ENCODE results near the gene SYCP2L. TPM values are rescaled to one million over a fixed set of nuclear protein-coding genes. Genes with fewer than 3 reads are reported as not detected.

Gene SYCP2L
- total and polyA plus RNA-seq, 2 donors (not counting 1 experiment from before 2014, with no cell fraction given) = under 0.01 TPM; not detected in 1

- Histone ChIP-seq H3K4me3 (replicated peaks in 1 of 4; ENCODE audit: control extremely low read depth in 1 of 4, insufficient read depth in 1 of 4, low read depth in 3 of 4, low read length in 4 of 4) (no peak overlapping the region), H3K79me2 (ENCODE audit: control insufficient read depth, insufficient read depth, low read length) (no peaks in the 10 kb centered on the region), H3K27me3 (ENCODE audit: control insufficient read depth, insufficient read depth, low read length) (peaks cover 5% of the 10 kb centered on the region), H3K36me3 (ENCODE audit: control insufficient read depth, insufficient read depth, low read length) (no peaks in the 10 kb centered on the region), H3K27ac (ENCODE audit: insufficient read depth, low read length) (no peak overlapping the region), H3K9me3 (ENCODE audit: control insufficient read depth, insufficient read depth, low read depth, low read length) (no peaks in the 10 kb centered on the region), H3K4me1 (ENCODE audit: control insufficient read depth, extremely low read depth, insufficient read depth, low read length) (no peaks in the 10 kb centered on the region), H4K20me1 (ENCODE audit: control insufficient read depth, extremely low read depth, insufficient read depth, low read length) (no peaks in the 10 kb centered on the region), H2AFZ (ENCODE audit: low read length) (no peak overlapping the region), H3K4me2 (ENCODE audit: extremely low read depth, insufficient read depth, low read length) (no peak overlapping the region), H3K9ac (ENCODE audit: insufficient read depth, low read length) (no peak overlapping the region)
- DNase-seq (ENCODE audit: low read depth in 2 of 2) = no peak
- no peak for TF ChIP-seq EZH2 (IDR thresholded peaks at IDR 0.05; ENCODE audit: low read length, missing control alignments)
- no peak for TF ChIP-seq CTCF (conservative IDR thresholded peaks at IDR 0.05 in 1 of 2, IDR thresholded peaks at IDR 0.05 in 1 of 2; ENCODE audit: low read depth in 1 of 2, low read length in 2 of 2)
These were observed 3.3 kb downstream of the SYCP2L start for GRCh38 chr6:10890151-10890550.

GRCh38 chr6:10891960-10892359 is 5.1 kb downstream of the SYCP2L start:
- Histone ChIP-seq H3K9me3 (ENCODE audit: control insufficient read depth, insufficient read depth, low read depth, low read length) (no peaks in the 10 kb centered on the region), H3K4me1 (ENCODE audit: control insufficient read depth, extremely low read depth, insufficient read depth, low read length) (no peaks in the 10 kb centered on the region), H3K79me2 (ENCODE audit: control insufficient read depth, insufficient read depth, low read length) (no peaks in the 10 kb centered on the region), H3K27me3 (ENCODE audit: control insufficient read depth, insufficient read depth, low read length) (no peaks in the 10 kb centered on the region), H3K36me3 (ENCODE audit: control insufficient read depth, insufficient read depth, low read length) (no peaks in the 10 kb centered on the region), H3K9ac (ENCODE audit: insufficient read depth, low read length) (no peak overlapping the region), H3K27ac (ENCODE audit: insufficient read depth, low read length) (no peak overlapping the region), H3K4me3 (replicated peaks in 1 of 4; ENCODE audit: control extremely low read depth in 1 of 4, insufficient read depth in 1 of 4, low read depth in 3 of 4, low read length in 4 of 4) (no peak overlapping the region), H3K4me2 (ENCODE audit: extremely low read depth, insufficient read depth, low read length) (no peak overlapping the region), H2AFZ (ENCODE audit: low read length) (no peak overlapping the region), H4K20me1 (ENCODE audit: control insufficient read depth, extremely low read depth, insufficient read depth, low read length) (no peaks in the 10 kb centered on the region)
- no peak for DNase-seq (ENCODE audit: low read depth in 2 of 2)
- TF ChIP-seq EZH2 (IDR thresholded peaks at IDR 0.05; ENCODE audit: low read length, missing control alignments) (no peak), CTCF (conservative IDR thresholded peaks at IDR 0.05 in 1 of 2, IDR thresholded peaks at IDR 0.05 in 1 of 2; ENCODE audit: low read depth in 1 of 2, low read length in 2 of 2) (no peak)

- TF ChIP-seq CTCF (conservative IDR thresholded peaks at IDR 0.05 in 1 of 2, IDR thresholded peaks at IDR 0.05 in 1 of 2; ENCODE audit: low read depth in 1 of 2, low read length in 2 of 2) = no peak
- TF ChIP-seq EZH2 (IDR thresholded peaks at IDR 0.05; ENCODE audit: low read length, missing control alignments) = no peak
- H3K9ac ChIP-seq (ENCODE audit: insufficient read depth, low read length) = no peak overlapping the region
- no peaks in the 10 kb centered on the region for H4K20me1 ChIP-seq (ENCODE audit: control insufficient read depth, extremely low read depth, insufficient read depth, low read length)
These were observed 8.1 kb downstream of the SYCP2L start for GRCh38 chr6:10894958-10895357.

More at GRCh38 chr6:10894958-10895357, 8.1 kb downstream of the SYCP2L start:
- Histone ChIP-seq H3K36me3 (ENCODE audit: control insufficient read depth, insufficient read depth, low read length) (no peaks in the 10 kb centered on the region), H3K4me1 (ENCODE audit: control insufficient read depth, extremely low read depth, insufficient read depth, low read length) (no peaks in the 10 kb centered on the region), H3K27ac (ENCODE audit: insufficient read depth, low read length) (no peak overlapping the region), H3K4me2 (ENCODE audit: extremely low read depth, insufficient read depth, low read length) (no peak overlapping the region), H3K4me3 (replicated peaks in 1 of 4; ENCODE audit: control extremely low read depth in 1 of 4, insufficient read depth in 1 of 4, low read depth in 3 of 4, low read length in 4 of 4) (no peak overlapping the region), H3K27me3 (ENCODE audit: control insufficient read depth, insufficient read depth, low read length) (no peaks in the 10 kb centered on the region), H2AFZ (ENCODE audit: low read length) (no peak overlapping the region), H3K9me3 (ENCODE audit: control insufficient read depth, insufficient read depth, low read depth, low read length) (no peaks in the 10 kb centered on the region), H3K79me2 (ENCODE audit: control insufficient read depth, insufficient read depth, low read length) (no peaks in the 10 kb centered on the region)
- no peak for DNase-seq (ENCODE audit: low read depth in 2 of 2)

Measured in fibroblast of lung (primary cell).